Activated B cell treated with CpG ODN at 0.5 μM for 24 hours (primary cell): Measurements from ENCODE around the gene OSTN. TPM values are rescaled to one million over a fixed set of nuclear protein-coding genes. Genes with fewer than 3 reads are reported as not detected.

ENCODE experiments used
- ATAC-seq: fragments of 200-7000 bp; cut with Tn5 transposase; one replicate; pipeline ENCODE4 v1.10.0; 2021; ENCODE audit warnings: low read depth, mild to moderate bottlenecking, moderate library complexity
- CTCF ChIA-PET: fragments of 350-600 bp; sonication (Branson Sonifier 250); formaldehyde crosslinking; loops from one replicate; lab custom pipeline; 2021; ENCODE audit warnings: antibody characterized with exemption; lab: Charles Lee
- POLR2A ChIA-PET: fragments of 350-600 bp; sonication (Branson Sonifier 250); formaldehyde crosslinking; loops from one replicate; lab custom pipeline; 2021; ENCODE audit warnings: antibody characterized with exemption; lab: Charles Lee
- DNase-seq: peaks from one replicate; pipeline ENCODE4 v3.0.0; 2022
- H3K27ac Mint-ChIP-seq: one replicate; pipeline ENCODE4 v1.8.0; 2020; ENCODE audit warnings: mixed read lengths
- H3K27me3 Mint-ChIP-seq: one replicate; pipeline ENCODE4 v1.8.0; 2021; ENCODE audit warnings: mixed read lengths
- H3K36me3 Mint-ChIP-seq: one replicate; pipeline ENCODE4 v1.8.0; 2021; ENCODE audit warnings: low read depth, mixed read lengths
- H3K4me1 Mint-ChIP-seq: one replicate; pipeline ENCODE4 v1.8.0; 2021; ENCODE audit warnings: mixed read lengths
- H3K4me3 Mint-ChIP-seq: one replicate; pipeline ENCODE4 v1.8.0; 2020; ENCODE audit warnings: mild to moderate bottlenecking, mixed read lengths
- H3K9me3 Mint-ChIP-seq: one replicate; pipeline ENCODE4 v1.8.0; 2020; ENCODE audit warnings: mixed read lengths
- CTCF ChIP-seq: fragments of 200-600 bp; IDR thresholded peaks from one replicate; pipeline ENCODE4 v1.8.0; 2022; ENCODE audit warnings: antibody characterized with exemption, mild to moderate bottlenecking
- intact Hi-C: fragments of 100-400 bp; cut with micrococcal nuclease; formaldehyde crosslinking; loops from one replicate; pipeline ENCODE4 v1.15.1; 2024
- total RNA-seq: library from RNA; stranded (reverse); gene quantifications from 2 replicates; pipeline ENCODE4 v1.2.3, GENCODE V29; 2022

The OSTN gene
- total RNA-seq, 1 donor from 2014 or later, result not detected

- no peaks in the 10 kb centered on the region for H3K4me1 Mint-ChIP-seq
- H3K36me3 Mint-ChIP-seq, result no peaks in the 10 kb centered on the region
- intact Hi-C loops, result no loop called here
- H3K27ac Mint-ChIP-seq, result no peak overlapping the region
- peaks cover 6% of the 10 kb centered on the region for H3K9me3 Mint-ChIP-seq
- ATAC-seq (no peak), DNase-seq (no peak)
- ChIA-PET POLR2A (no interaction called here), CTCF (no interaction called here)
- peaks cover 4% of the 10 kb centered on the region for H3K27me3 Mint-ChIP-seq
- TF ChIP-seq CTCF, result no peak
- H3K4me3 Mint-ChIP-seq, result no peak overlapping the region
Measured at GRCh38 chr3:191221638-191222037, 22.6 kb downstream of the OSTN start.

- CTCF ChIA-PET, result no interaction called here
- TF ChIP-seq CTCF, result no peak
- Mint-ChIP-seq H3K27me3 (no peaks in the 10 kb centered on the region), H3K36me3 (no peaks in the 10 kb centered on the region), H3K27ac (no peak overlapping the region), H3K4me3 (no peak overlapping the region), H3K9me3 (no peaks in the 10 kb centered on the region), H3K4me1 (no peaks in the 10 kb centered on the region)
- DNase-seq, result no peak
- ATAC-seq, result no peak
- POLR2A ChIA-PET, result no interaction called here
- intact Hi-C loops, result no loop called here
Measured at GRCh38 chr3:191227541-191227940, 28.5 kb downstream of the OSTN start.

GRCh38 chr3:191234216-191234615, 35.2 kb downstream of the OSTN start:
- Mint-ChIP-seq H3K27ac (no peak overlapping the region), H3K4me3 (no peak overlapping the region), H3K27me3 (no peaks in the 10 kb centered on the region), H3K36me3 (no peaks in the 10 kb centered on the region), H3K4me1 (peaks cover 34% of the 10 kb centered on the region), H3K9me3 (no peaks in the 10 kb centered on the region)
- TF ChIP-seq CTCF, result no peak
- no peak for DNase-seq
- CTCF ChIA-PET, result interaction anchor here (0.8 kb wide), 1 partner anchor 90 kb away, joined by 3 read pairs; no protein-coding TSS in a partner anchor
- intact Hi-C loops, result loop anchor here (10.0 kb wide), 1 partner anchor 349 kb away; no protein-coding TSS in a partner anchor
- no peak for ATAC-seq
- POLR2A ChIA-PET, result no interaction called here

GRCh38 chr3:191235331-191236314, 36.6 kb downstream of the OSTN start:
- Mint-ChIP-seq H3K9me3 (no peaks in the 10 kb centered on the region), H3K4me1 (peaks cover 41% of the 10 kb centered on the region), H3K27me3 (no peaks in the 10 kb centered on the region), H3K36me3 (no peaks in the 10 kb centered on the region), H3K27ac (no peak overlapping the region), H3K4me3 (no peak overlapping the region)
- DNase-seq, result no peak
- ChIA-PET POLR2A (interaction anchor here (0.6 kb wide), 1 partner anchor 35 kb away, joined by 11 read pairs; no protein-coding TSS in a partner anchor), CTCF (interaction anchor here (0.8 kb wide), 1 partner anchor 92 kb away, joined by 3 read pairs; no protein-coding TSS in a partner anchor)
- no peak for TF ChIP-seq CTCF
- ATAC-seq, result peak; percentile 88
- intact Hi-C loops, result loop anchor here (5.0 to 10.0 kb wide), 2 partner anchors 98 to 351 kb away; no protein-coding TSS in a partner anchor

- H3K27ac Mint-ChIP-seq, result no peak overlapping the region
- H3K36me3 Mint-ChIP-seq, result no peaks in the 10 kb centered on the region
- no peak for DNase-seq
- ChIA-PET CTCF (no interaction called here), POLR2A (no interaction called here)
- H3K9me3 Mint-ChIP-seq, result no peaks in the 10 kb centered on the region
- no peak for ATAC-seq
- H3K4me1 Mint-ChIP-seq, result peaks cover 42% of the 10 kb centered on the region
- H3K27me3 Mint-ChIP-seq, result no peaks in the 10 kb centered on the region
- H3K4me3 Mint-ChIP-seq, result no peak overlapping the region
- intact Hi-C loops, result loop anchor here (5.0 to 10.0 kb wide), 2 partner anchors 99 to 352 kb away; no protein-coding TSS in a partner anchor
- no peak for TF ChIP-seq CTCF
Measured at GRCh38 chr3:191236646-191237045, 37.6 kb downstream of the OSTN start.
